Measurements from ENCODE around the gene PRIMPOL.

DNA sequence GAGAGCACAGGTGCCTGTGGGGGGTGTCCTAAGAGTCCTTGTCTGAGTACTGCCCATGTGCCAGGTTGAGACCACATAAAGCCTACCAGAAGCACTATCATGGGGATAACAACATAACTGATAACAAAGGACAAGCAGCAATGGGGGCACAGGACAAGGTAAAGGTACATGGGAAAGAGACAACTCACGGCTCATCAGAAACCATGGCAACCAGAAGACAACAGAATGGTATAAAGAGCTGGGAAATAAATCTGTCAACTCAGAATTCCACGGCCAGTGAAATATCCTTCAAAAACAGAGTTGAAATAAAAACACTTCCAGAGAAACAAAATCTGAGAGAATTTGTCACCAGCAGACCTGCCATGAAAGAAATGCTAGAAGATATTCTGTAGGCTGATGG lies 64.3 kb downstream of the PRIMPOL start:
- TF ChIP-seq YY1 (IDR thresholded peaks at IDR 0.05; ENCODE audit: insufficient read depth, insufficient read length) (no peak), ZNF274 (IDR thresholded peaks at IDR 0.05; ENCODE audit: low read depth, low read length) (no peak)

Measured in NT2/D1 (cell line).